Liver (tissue), 9 donors: ENCODE data around the gene MFNG. TPM values are rescaled to one million over a fixed set of nuclear protein-coding genes. Genes with fewer than 3 reads are reported as not detected.

Experiments used
- DNase-seq: peaks from one replicate; pipeline ENCODE4 v3.0.0-alpha.2; 2017; ENCODE audit warnings: low spot score
- H3K27ac ChIP-seq, 2 donors: one replicate each; pipeline ENCODE4 v1.7.0; 2013; ENCODE audit warnings: inconsistent platforms in 2 of 2, low read length in 2 of 2, control low read depth in 1 of 2, low read depth in 1 of 2, mild to moderate bottlenecking in 1 of 2
- H3K27me3 ChIP-seq, 4 donors: one replicate each; pipeline versions ENCODE4 v1.6.1 to v1.7.0; 2013; ENCODE audit warnings: low read length in 3 of 4, inconsistent platforms in 1 of 4, mild to moderate bottlenecking in 1 of 4, moderate library complexity in 1 of 4; ENCODE audit not compliant: control insufficient read depth in 4 of 4, insufficient read depth in 4 of 4
- H3K36me3 ChIP-seq, 4 donors: one replicate each; pipeline versions ENCODE4 v1.6.1 to v1.7.0; 2013; ENCODE audit warnings: low read length in 3 of 4, mild to moderate bottlenecking in 3 of 4, low read depth in 1 of 4, moderate library complexity in 1 of 4; ENCODE audit not compliant: control insufficient read depth in 4 of 4, insufficient read depth in 3 of 4
- H3K4me1 ChIP-seq, 4 donors: one replicate each; pipeline versions ENCODE4 v1.6.1 to v1.7.0; 2013; ENCODE audit warnings: low read length in 3 of 4, mild to moderate bottlenecking in 3 of 4, moderate library complexity in 1 of 4; ENCODE audit not compliant: control insufficient read depth in 4 of 4, insufficient read depth in 4 of 4
- H3K4me3 ChIP-seq, 3 donors: one replicate each; pipeline versions ENCODE4 v1.6.1 to v1.7.0; 2013; ENCODE audit warnings: low read length in 3 of 3, control low read depth in 1 of 3, low read depth in 1 of 3, mild to moderate bottlenecking in 1 of 3
- H3K9ac ChIP-seq, 2 donors: one replicate each; pipeline ENCODE4 v1.7.0; 2013; ENCODE audit warnings: low read length in 2 of 2, mild to moderate bottlenecking in 2 of 2, moderate library complexity in 2 of 2, control low read depth in 1 of 2, low read depth in 1 of 2
- H3K9me3 ChIP-seq, 4 donors: one replicate each; pipeline versions ENCODE4 v1.6.1 to v1.7.0; 2013; ENCODE audit warnings: low read length in 3 of 4; ENCODE audit not compliant: control insufficient read depth in 4 of 4
- ATF3 ChIP-seq: IDR thresholded peaks from 2 replicates; pipeline ENCODE4 v1.6.1; 2016; ENCODE audit warnings: antibody characterized with exemption
- CTCF ChIP-seq: fragments of 150-350 bp; IDR thresholded peaks from 2 replicates; pipeline ENCODE4 v1.5.1; 2017; ENCODE audit warnings: improper control_type of control experiment, low read depth, low read length; ENCODE audit not compliant: missing input control
- EGR1 ChIP-seq, 2 donors: IDR thresholded peaks; 2 replicates each; pipeline ENCODE4 v1.6.1; 2016 to 2018; ENCODE audit warnings: antibody characterized with exemption in 2 of 2, low read depth in 2 of 2
- FOXA1 ChIP-seq: IDR thresholded peaks from 2 replicates; pipeline ENCODE4 v1.6.1; 2016; ENCODE audit warnings: antibody characterized with exemption
- FOXA2 ChIP-seq: IDR thresholded peaks from 2 replicates; pipeline ENCODE4 v1.6.1; 2016; ENCODE audit warnings: antibody characterized with exemption
- GABPA ChIP-seq, 2 donors: IDR thresholded peaks in 1 of 2; conservative IDR thresholded peaks in 1 of 2; 2 replicates each; pipeline ENCODE4 v1.6.1; 2016; ENCODE audit warnings: antibody characterized with exemption in 2 of 2, mild to moderate bottlenecking in 1 of 2, moderate library complexity in 1 of 2
- HNF4A ChIP-seq, 2 donors: conservative IDR thresholded peaks; 2 replicates each; pipeline ENCODE4 v1.6.1; 2016; ENCODE audit warnings: antibody characterized with exemption in 2 of 2, mild to moderate bottlenecking in 2 of 2
- HNF4G ChIP-seq: IDR thresholded peaks from 2 replicates; pipeline ENCODE4 v1.6.1; 2016; ENCODE audit warnings: antibody characterized with exemption
- JUND ChIP-seq, 2 donors: IDR thresholded peaks; 2 replicates each; pipeline ENCODE4 v1.6.1; 2016; ENCODE audit warnings: antibody characterized with exemption in 2 of 2
- MAX ChIP-seq: IDR thresholded peaks from 2 replicates; pipeline ENCODE4 v1.6.1; 2016; ENCODE audit warnings: antibody characterized with exemption
- NR2F2 ChIP-seq: IDR thresholded peaks from 2 replicates; pipeline ENCODE4 v1.6.1; 2016; ENCODE audit warnings: antibody characterized with exemption
- RAD21 ChIP-seq, 2 donors: IDR thresholded peaks; 2 replicates each; pipeline ENCODE4 v1.6.1; 2016; ENCODE audit warnings: antibody characterized with exemption in 2 of 2, mild to moderate bottlenecking in 2 of 2
- REST ChIP-seq: IDR thresholded peaks from 2 replicates; pipeline ENCODE4 v1.6.1; 2016; ENCODE audit warnings: antibody characterized with exemption, mild to moderate bottlenecking
- RXRA ChIP-seq, 2 donors: IDR thresholded peaks; 2 replicates each; pipeline ENCODE4 v1.6.1; 2017 to 2018; ENCODE audit warnings: antibody characterized with exemption in 2 of 2, mild to moderate bottlenecking in 1 of 2
- SP1 ChIP-seq: IDR thresholded peaks from 2 replicates; pipeline ENCODE4 v1.6.1; 2018; ENCODE audit warnings: antibody characterized with exemption, mild to moderate bottlenecking
- TAF1 ChIP-seq: conservative IDR thresholded peaks from 2 replicates; pipeline ENCODE4 v1.6.1; 2016; ENCODE audit warnings: antibody characterized with exemption, mild to moderate bottlenecking
- YY1 ChIP-seq: IDR thresholded peaks from 2 replicates; pipeline ENCODE4 v1.6.1; 2016; ENCODE audit warnings: antibody characterized with exemption, mild to moderate bottlenecking
- ZBTB33 ChIP-seq: IDR thresholded peaks from 2 replicates; pipeline ENCODE4 v1.6.1; 2016; ENCODE audit warnings: antibody characterized with exemption
- WGBS: extraction: QIAGEN DNeasy Blood & Tissue Kit; methylation state at CpG from one replicate; pipeline ENCODE4 v1.1.7; 2013; 5-methylcytosine and 5-hydroxymethylcytosine counted together
- polyA plus RNA-seq, 2 donors: library from polyadenylated mRNA; stranded (reverse) in 1 of 2; unstranded in 1 of 2; fragments of 200-250 nt in 1 of 2; fragments of >200 nt in 1 of 2; fragmentation: Nextera tagmentation in 1 of 2; extraction: Ambion mirVana in 1 of 2; gene quantifications; one replicate each; pipeline versions ENCODE4 v1.2.1 to v1.2.3, GENCODE V29; 2013 to 2015
- total RNA-seq, 2 donors: library from RNA; depleted of rRNA; stranded (reverse); fragments of >200 nt; gene quantifications; one replicate each; pipeline ENCODE4 v1.2.3, GENCODE V29; 2014
- donor health status: healthy.
- donor health status: healthy.
- donor health status: healthy.
- donor health status: healthy.
- donor health status: healthy.

The MFNG gene
- total and polyA plus RNA-seq, 4 donors = 5.0 to 10.7 (median 7.4) TPM

GRCh38 chr22:37510091-37510490, 23.9 kb upstream of the MFNG start:
- H3K9me3 ChIP-seq = no peaks in the 10 kb centered on the region
- DNase-seq = no peak
- no peaks in the 10 kb centered on the region for H3K27me3 ChIP-seq
- H3K27ac ChIP-seq = no peak overlapping the region
- 85% methylated on average over 10 of the region's 10 CpGs for WGBS
- H3K4me1 ChIP-seq = peaks cover 0 to 4% (median 1%) of the 10 kb centered on the region in 4 donors
- H3K4me3 ChIP-seq = no peak overlapping the region
- no peak overlapping the region for H3K9ac ChIP-seq
- H3K36me3 ChIP-seq = peaks cover 0 to 8% (median 3%) of the 10 kb centered on the region in 4 donors
- TF ChIP-seq GABPA (IDR thresholded peaks at IDR 0.05 in 1 of 2, conservative IDR thresholded peaks at IDR 0.05 in 1 of 2) = no peak
- no peak for TF ChIP-seq SP1
- TF ChIP-seq REST = no peak
- TF ChIP-seq RXRA (IDR thresholded peaks at IDR 0.05) = no peak
- TF ChIP-seq JUND (IDR thresholded peaks at IDR 0.05) = no peak
- TF ChIP-seq RAD21 (IDR thresholded peaks at IDR 0.05) = no peak
- no peak for TF ChIP-seq ATF3
- TF ChIP-seq FOXA2 = no peak
- TF ChIP-seq HNF4G = no peak
- no peak for TF ChIP-seq YY1
- TF ChIP-seq ZBTB33 = no peak
- TF ChIP-seq EGR1 (IDR thresholded peaks at IDR 0.05; ENCODE audit: low read depth in 2 of 2) = no peak
- TF ChIP-seq HNF4A (conservative IDR thresholded peaks at IDR 0.05) = no peak
- no peak for TF ChIP-seq NR2F2
- TF ChIP-seq MAX = no peak
- no peak for TF ChIP-seq CTCF
- no peak for TF ChIP-seq TAF1
- no peak for TF ChIP-seq FOXA1
